ENCODE measurements around the gene RPS6KB2.

- TF ChIP-seq CTCF (IDR thresholded peaks at IDR 0.05) = no peak
- no peak for TF ChIP-seq EP300 (IDR thresholded peaks at IDR 0.05)
- TF ChIP-seq POLR2A (IDR thresholded peaks at IDR 0.05; ENCODE audit: low read depth) = no peak
- TF ChIP-seq POLR2AphosphoS5 (IDR thresholded peaks at IDR 0.05) = no peak
Observed at GRCh38 chr11:67449116-67449844, 21.0 kb downstream of the RPS6KB2 start.
